GM23338 (cell line): ENCODE measurements around the gene SYNE1. TPM values are rescaled to one million over a fixed set of nuclear protein-coding genes. Genes with fewer than 3 reads are reported as not detected.

Experiments
- ATAC-seq: fragments of 200-7000 bp; cut with Tn5 transposase; 3 replicates; pipeline ENCODE4 v1.9.1; 2020
- DNase-seq: peaks from one replicate; pipeline ENCODE4 v3.0.0-alpha.2; 2015; ENCODE audit warnings: low spot score
- H2AFZ ChIP-seq: fragments of 200-600 bp; sonication (generic); 2 replicates; pipeline ENCODE4 v1.8.0; 2016; ENCODE audit warnings: antibody characterized with exemption, mild to moderate bottlenecking, moderate library complexity
- H3F3A ChIP-seq: fragments of 200-600 bp; sonication (generic); replicated peaks from 2 replicates; pipeline ENCODE4 v1.8.0; 2017; ENCODE audit warnings: antibody characterized with exemption, mixed run types, low read depth
- H3K27ac ChIP-seq: fragments of 200-600 bp; sonication (generic); 2 replicates; pipeline ENCODE4 v1.6.1; 2016; ENCODE audit warnings: low read depth
- H3K27me3 ChIP-seq: fragments of 200-600 bp; sonication (generic); 2 replicates; pipeline ENCODE4 v1.8.0; 2016; ENCODE audit warnings: mild to moderate bottlenecking, mixed run types, moderate library complexity; ENCODE audit not compliant: insufficient read depth
- H3K36me3 ChIP-seq: fragments of 200-600 bp; sonication (generic); 2 replicates; pipeline ENCODE4 v1.8.0; 2016; ENCODE audit warnings: mild to moderate bottlenecking; ENCODE audit not compliant: insufficient read depth
- H3K4me1 ChIP-seq: fragments of 200-600 bp; sonication (generic); 2 replicates; pipeline ENCODE4 v1.8.0; 2016; ENCODE audit warnings: mild to moderate bottlenecking, moderate library complexity; ENCODE audit not compliant: insufficient read depth
- H3K4me2 ChIP-seq: fragments of 200-600 bp; sonication (generic); 2 replicates; pipeline ENCODE4 v1.7.1; 2017; ENCODE audit warnings: mixed run types
- H3K4me3 ChIP-seq: fragments of 200-600 bp; sonication (generic); 2 replicates; pipeline ENCODE4 v1.6.1; 2016; ENCODE audit warnings: mixed run types
- H3K79me2 ChIP-seq: fragments of 200-600 bp; sonication (generic); replicated peaks from 2 replicates; pipeline ENCODE4 v1.8.0; 2017; ENCODE audit warnings: mild to moderate bottlenecking; ENCODE audit not compliant: insufficient read depth
- H3K9me2 ChIP-seq: fragments of 200-600 bp; sonication (generic); 2 replicates; pipeline ENCODE4 v1.8.0; 2017; ENCODE audit not compliant: insufficient read depth
- H4K20me1 ChIP-seq: fragments of 200-600 bp; sonication (generic); replicated peaks from 2 replicates; pipeline ENCODE4 v1.8.0; 2017; ENCODE audit warnings: mild to moderate bottlenecking; ENCODE audit not compliant: insufficient read depth
- H3K27ac Mint-ChIP-seq: 2 replicates; pipeline ENCODE4 v1.8.0; 2020; ENCODE audit warnings: inconsistent platforms, mild to moderate bottlenecking, moderate library complexity, mixed read lengths
- H3K27me3 Mint-ChIP-seq: 3 replicates; pipeline ENCODE4 v1.8.0; 2022; ENCODE audit warnings: low read depth, mild to moderate bottlenecking, moderate library complexity, mixed read lengths, inconsistent platforms; ENCODE audit not compliant: insufficient read depth, poor library complexity
- H3K36me3 Mint-ChIP-seq: 3 replicates; pipeline ENCODE4 v1.8.0; 2021; ENCODE audit warnings: low read depth, mild to moderate bottlenecking, inconsistent platforms, moderate library complexity, mixed read lengths
- H3K4me1 Mint-ChIP-seq: 3 replicates; pipeline ENCODE4 v1.8.0; 2020; ENCODE audit warnings: mild to moderate bottlenecking, inconsistent platforms, mixed read lengths
- H3K4me3 Mint-ChIP-seq: 3 replicates; pipeline ENCODE4 v1.8.0; 2021; ENCODE audit warnings: moderate library complexity, mild to moderate bottlenecking, inconsistent platforms, mixed read lengths
- H3K9me3 Mint-ChIP-seq: 3 replicates; pipeline ENCODE4 v1.8.0; 2020; ENCODE audit warnings: moderate library complexity, mild to moderate bottlenecking, inconsistent platforms, mixed read lengths
- EZH2 ChIP-seq: fragments of 200-600 bp; sonication (generic); IDR thresholded peaks from one replicate; pipeline ENCODE4 v1.8.0; 2017; ENCODE audit warnings: antibody characterized with exemption, mild to moderate bottlenecking, low read depth; ENCODE audit not compliant: unreplicated experiment
- EZH2phosphoT487 ChIP-seq: fragments of 200-600 bp; sonication (generic); IDR thresholded peaks from one replicate; pipeline ENCODE4 v1.8.1; 2018; ENCODE audit warnings: antibody characterized with exemption; ENCODE audit not compliant: unreplicated experiment
- NANOG ChIP-seq: IDR thresholded peaks from 2 replicates; pipeline ENCODE4 v1.6.1; 2016; ENCODE audit warnings: antibody characterized with exemption, borderline replicate concordance
- ZNF114 ChIP-seq: fragments of 250-450 bp; sonication (Bioruptor Pico); IDR thresholded peaks from 2 replicates; pipeline ENCODE4 v1.5.0; 2020; ENCODE audit warnings: mild to moderate bottlenecking, moderate library complexity
- polyA plus RNA-seq: library from polyadenylated mRNA; unstranded; fragments of >200 nt; fragmentation: Nextera tagmentation; extraction: Ambion mirVana; gene quantifications from 2 replicates; pipeline ENCODE4 v1.2.1, GENCODE V29; 2016
- total RNA-seq: library from RNA; depleted of rRNA; stranded (reverse); fragments of >200 nt; shearing (Covaris generic); gene quantifications from 2 replicates; pipeline ENCODE4 v1.2.3, GENCODE V29; 2014
- TF ChIP-seq, protein P1 (sequence below): fragments of 250-450 bp; sonication (Bioruptor Pico); IDR thresholded peaks from 2 replicates; pipeline ENCODE4 v1.5.0; 2020; ENCODE audit warnings: mild to moderate bottlenecking, moderate library complexity

Gene SYNE1
- total and polyA plus RNA-seq, 2 experiments from 2014 or later: 3.9 to 13.6 TPM

DNA sequence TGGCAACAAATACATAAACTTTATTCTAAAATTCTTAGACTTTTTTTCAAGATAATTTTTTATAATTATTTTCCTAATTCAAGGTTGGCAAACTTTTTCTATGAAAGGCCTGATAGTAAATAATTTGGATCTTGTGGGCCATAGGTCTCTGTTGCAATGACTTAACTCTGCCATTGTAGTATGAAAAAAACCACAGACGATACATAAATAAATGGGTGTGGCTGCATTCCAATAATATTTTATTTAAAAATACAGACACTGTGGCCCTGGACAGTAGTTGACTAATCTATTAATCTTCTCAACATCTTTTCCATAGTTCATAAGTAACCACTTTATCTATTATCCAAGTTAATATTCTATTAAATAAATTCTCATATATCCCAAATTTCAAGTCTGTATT is 281.1 kb downstream of the SYNE1 start:
- H3K9me3 Mint-ChIP-seq: no peaks in the 10 kb centered on the region

More for the DNA sequence above, 281.1 kb downstream of the SYNE1 start:
- no peak overlapping the region for H3K4me2 ChIP-seq
- no peaks in the 10 kb centered on the region for H3K27me3 Mint-ChIP-seq
- H3K27ac ChIP-seq: no peak overlapping the region
- no peaks in the 10 kb centered on the region for H3K36me3 Mint-ChIP-seq
- no peaks in the 10 kb centered on the region for H3K27me3 ChIP-seq
- no peak for TF ChIP-seq EZH2phosphoT487
- TF ChIP-seq EZH2: no peak
- TF ChIP-seq, protein P1, sequence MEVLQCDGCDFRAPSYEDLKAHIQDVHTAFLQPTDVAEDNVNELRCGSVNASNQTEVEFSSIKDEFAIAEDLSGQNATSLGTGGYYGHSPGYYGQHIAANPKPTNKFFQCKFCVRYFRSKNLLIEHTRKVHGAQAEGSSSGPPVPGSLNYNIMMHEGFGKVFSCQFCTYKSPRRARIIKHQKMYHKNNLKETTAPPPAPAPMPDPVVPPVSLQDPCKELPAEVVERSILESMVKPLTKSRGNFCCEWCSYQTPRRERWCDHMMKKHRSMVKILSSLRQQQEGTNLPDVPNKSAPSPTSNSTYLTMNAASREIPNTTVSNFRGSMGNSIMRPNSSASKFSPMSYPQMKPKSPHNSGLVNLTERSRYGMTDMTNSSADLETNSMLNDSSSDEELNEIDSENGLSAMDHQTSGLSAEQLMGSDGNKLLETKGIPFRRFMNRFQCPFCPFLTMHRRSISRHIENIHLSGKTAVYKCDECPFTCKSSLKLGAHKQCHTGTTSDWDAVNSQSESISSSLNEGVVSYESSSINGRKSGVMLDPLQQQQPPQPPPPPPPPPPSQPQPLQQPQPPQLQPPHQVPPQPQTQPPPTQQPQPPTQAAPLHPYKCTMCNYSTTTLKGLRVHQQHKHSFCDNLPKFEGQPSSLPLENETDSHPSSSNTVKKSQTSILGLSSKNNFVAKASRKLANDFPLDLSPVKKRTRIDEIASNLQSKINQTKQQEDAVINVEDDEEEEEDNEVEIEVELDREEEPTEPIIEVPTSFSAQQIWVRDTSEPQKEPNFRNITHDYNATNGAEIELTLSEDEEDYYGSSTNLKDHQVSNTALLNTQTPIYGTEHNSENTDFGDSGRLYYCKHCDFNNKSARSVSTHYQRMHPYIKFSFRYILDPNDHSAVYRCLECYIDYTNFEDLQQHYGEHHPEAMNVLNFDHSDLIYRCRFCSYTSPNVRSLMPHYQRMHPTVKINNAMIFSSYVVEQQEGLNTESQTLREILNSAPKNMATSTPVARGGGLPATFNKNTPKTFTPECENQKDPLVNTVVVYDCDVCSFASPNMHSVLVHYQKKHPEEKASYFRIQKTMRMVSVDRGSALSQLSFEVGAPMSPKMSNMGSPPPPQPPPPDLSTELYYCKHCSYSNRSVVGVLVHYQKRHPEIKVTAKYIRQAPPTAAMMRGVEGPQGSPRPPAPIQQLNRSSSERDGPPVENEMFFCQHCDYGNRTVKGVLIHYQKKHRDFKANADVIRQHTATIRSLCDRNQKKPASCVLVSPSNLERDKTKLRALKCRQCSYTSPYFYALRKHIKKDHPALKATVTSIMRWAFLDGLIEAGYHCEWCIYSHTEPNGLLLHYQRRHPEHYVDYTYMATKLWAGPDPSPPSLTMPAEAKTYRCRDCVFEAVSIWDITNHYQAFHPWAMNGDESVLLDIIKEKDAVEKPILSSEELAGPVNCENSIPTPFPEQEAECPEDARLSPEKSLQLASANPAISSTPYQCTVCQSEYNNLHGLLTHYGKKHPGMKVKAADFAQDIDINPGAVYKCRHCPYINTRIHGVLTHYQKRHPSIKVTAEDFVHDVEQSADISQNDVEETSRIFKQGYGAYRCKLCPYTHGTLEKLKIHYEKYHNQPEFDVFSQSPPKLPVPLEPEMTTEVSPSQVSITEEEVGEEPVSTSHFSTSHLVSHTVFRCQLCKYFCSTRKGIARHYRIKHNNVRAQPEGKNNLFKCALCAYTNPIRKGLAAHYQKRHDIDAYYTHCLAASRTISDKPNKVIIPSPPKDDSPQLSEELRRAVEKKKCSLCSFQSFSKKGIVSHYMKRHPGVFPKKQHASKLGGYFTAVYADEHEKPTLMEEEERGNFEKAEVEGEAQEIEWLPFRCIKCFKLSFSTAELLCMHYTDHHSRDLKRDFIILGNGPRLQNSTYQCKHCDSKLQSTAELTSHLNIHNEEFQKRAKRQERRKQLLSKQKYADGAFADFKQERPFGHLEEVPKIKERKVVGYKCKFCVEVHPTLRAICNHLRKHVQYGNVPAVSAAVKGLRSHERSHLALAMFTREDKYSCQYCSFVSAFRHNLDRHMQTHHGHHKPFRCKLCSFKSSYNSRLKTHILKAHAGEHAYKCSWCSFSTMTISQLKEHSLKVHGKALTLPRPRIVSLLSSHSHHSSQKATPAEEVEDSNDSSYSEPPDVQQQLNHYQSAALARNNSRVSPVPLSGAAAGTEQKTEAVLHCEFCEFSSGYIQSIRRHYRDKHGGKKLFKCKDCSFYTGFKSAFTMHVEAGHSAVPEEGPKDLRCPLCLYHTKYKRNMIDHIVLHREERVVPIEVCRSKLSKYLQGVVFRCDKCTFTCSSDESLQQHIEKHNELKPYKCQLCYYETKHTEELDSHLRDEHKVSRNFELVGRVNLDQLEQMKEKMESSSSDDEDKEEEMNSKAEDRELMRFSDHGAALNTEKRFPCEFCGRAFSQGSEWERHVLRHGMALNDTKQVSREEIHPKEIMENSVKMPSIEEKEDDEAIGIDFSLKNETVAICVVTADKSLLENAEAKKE (CRISPR knock-in tag): no peak
- TF ChIP-seq NANOG: no peak
- no peak for TF ChIP-seq ZNF114 (CRISPR knock-in tag)
- H3K4me3 Mint-ChIP-seq: no peak overlapping the region
- no peak for DNase-seq
- no peak overlapping the region for H3K27ac Mint-ChIP-seq
- H3K4me1 ChIP-seq: no peaks in the 10 kb centered on the region
- no peaks in the 10 kb centered on the region for H3K36me3 ChIP-seq
- no peaks in the 10 kb centered on the region for H3K4me1 Mint-ChIP-seq
- no peak overlapping the region for H3K4me3 ChIP-seq
- no peaks in the 10 kb centered on the region for H4K20me1 ChIP-seq
- H3K79me2 ChIP-seq: no peaks in the 10 kb centered on the region
- ATAC-seq: no peak
- H3K9me2 ChIP-seq: no peaks in the 10 kb centered on the region
- H2AFZ ChIP-seq: no peak overlapping the region
- no peaks in the 10 kb centered on the region for H3F3A ChIP-seq
